Measurements from ENCODE around the gene CCDC57. TPM values are rescaled to one million over a fixed set of nuclear protein-coding genes. Genes with fewer than 3 reads are reported as not detected.

Gene CCDC57
- total RNA-seq, 4 donors from 2014 or later: 14.8 to 32.0 (median 21.9) TPM

DNA sequence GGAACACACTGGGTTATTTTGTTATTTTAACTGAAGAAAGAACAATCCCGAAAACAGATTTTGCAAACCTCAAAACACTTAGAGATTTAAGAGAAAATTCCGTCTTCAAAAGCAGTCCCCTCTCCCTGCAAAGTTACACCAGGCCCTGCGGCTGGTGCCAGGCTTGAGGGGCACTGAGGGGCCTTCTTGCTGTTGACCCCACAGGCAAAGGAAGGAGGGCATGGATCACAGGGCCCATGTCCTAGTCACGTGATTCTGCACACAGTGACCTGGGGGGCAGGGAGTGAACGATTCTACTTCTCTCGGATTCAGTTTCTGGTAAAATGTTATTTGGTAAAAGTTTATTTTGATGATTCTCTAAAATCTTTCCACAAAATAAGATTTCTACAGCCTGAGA lies 59.3 kb downstream of the CCDC57 start:
- no peak for ATAC-seq (ENCODE audit: low FRiP score)
- TF ChIP-seq, protein P1, sequence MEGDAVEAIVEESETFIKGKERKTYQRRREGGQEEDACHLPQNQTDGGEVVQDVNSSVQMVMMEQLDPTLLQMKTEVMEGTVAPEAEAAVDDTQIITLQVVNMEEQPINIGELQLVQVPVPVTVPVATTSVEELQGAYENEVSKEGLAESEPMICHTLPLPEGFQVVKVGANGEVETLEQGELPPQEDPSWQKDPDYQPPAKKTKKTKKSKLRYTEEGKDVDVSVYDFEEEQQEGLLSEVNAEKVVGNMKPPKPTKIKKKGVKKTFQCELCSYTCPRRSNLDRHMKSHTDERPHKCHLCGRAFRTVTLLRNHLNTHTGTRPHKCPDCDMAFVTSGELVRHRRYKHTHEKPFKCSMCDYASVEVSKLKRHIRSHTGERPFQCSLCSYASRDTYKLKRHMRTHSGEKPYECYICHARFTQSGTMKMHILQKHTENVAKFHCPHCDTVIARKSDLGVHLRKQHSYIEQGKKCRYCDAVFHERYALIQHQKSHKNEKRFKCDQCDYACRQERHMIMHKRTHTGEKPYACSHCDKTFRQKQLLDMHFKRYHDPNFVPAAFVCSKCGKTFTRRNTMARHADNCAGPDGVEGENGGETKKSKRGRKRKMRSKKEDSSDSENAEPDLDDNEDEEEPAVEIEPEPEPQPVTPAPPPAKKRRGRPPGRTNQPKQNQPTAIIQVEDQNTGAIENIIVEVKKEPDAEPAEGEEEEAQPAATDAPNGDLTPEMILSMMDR (IDR thresholded peaks at IDR 0.05): no peak
- DNase-seq (ENCODE audit: low spot score): no peak

GRCh38 chr17:82152556-82153294 lies 59.9 kb downstream of the CCDC57 start:
- DNase-seq (ENCODE audit: low spot score) (no peak), ATAC-seq (ENCODE audit: low FRiP score) (no peak)
- TF ChIP-seq, protein P1 (IDR thresholded peaks at IDR 0.05): no peak

- DNase-seq (ENCODE audit: low spot score): no peak
- no peak for ATAC-seq (ENCODE audit: low FRiP score)
- TF ChIP-seq, protein P1 (IDR thresholded peaks at IDR 0.05): no peak
Observed at GRCh38 chr17:82152114-82152513, 60.5 kb downstream of the CCDC57 start.

GRCh38 chr17:82151106-82151957 lies 61.3 kb downstream of the CCDC57 start:
- ATAC-seq (ENCODE audit: low FRiP score) (no peak), DNase-seq (ENCODE audit: low spot score) (no peak)
- TF ChIP-seq, protein P1 (IDR thresholded peaks at IDR 0.05): no peak

DNA sequence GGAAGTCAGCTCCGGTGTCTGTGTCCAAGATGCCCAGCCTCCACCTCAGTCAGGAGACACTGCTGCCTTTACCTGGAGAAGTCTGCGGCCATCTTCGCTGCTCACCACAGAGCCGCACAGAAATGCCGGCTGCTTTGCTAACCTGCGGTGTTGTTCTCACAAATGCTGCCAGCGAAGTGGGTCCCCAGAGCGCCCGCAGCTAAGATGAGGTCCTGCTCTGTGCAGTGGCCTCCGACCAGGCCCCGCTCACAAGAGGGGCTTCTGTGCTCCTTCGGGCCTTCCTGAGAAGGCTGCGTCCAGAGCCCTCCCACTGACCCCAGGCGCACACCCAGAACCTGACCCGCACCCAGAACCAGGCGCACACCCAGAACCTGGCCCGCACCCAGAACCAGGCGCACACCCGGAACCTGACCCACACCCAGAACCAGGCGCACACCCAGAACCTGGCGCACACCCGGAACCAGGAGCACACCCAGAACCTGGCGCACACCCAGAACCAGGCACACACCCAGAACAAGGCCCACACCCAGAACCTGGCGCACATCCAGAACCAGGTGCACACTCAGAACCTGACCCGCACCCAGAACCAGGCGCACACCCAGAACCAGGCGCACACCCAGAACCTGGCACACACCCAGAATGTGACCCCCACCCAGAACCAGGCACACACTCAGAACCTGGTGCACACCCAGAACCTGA lies 63.1 kb downstream of the CCDC57 start:
- no peak for ATAC-seq (ENCODE audit: low FRiP score)
- DNase-seq (ENCODE audit: low spot score): no peak
- TF ChIP-seq, protein P1 (IDR thresholded peaks at IDR 0.05): no peak

DNA sequence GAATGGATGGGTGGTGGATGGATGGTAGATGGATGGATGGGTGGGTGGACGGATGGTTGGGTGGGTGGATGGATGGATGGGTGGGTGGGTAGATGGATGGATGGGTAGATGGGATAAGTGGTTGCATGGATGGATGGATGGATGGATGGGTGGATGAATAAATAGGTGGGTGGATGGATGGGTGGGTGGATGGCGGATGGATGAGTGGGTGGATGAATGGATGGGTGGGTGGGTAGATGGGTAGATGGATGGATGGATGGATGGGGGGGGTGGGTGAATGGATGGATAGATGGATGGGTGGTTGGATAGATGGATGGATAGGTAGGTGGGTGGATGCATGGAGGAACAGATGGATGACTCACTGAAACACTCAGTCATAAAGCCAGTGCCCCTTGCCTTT lies 63.6 kb downstream of the CCDC57 start:
- ATAC-seq (ENCODE audit: low FRiP score) (no peak), DNase-seq (ENCODE audit: low spot score) (no peak)
- TF ChIP-seq, protein P1 (IDR thresholded peaks at IDR 0.05): no peak
